Limb (tissue), 2 donors: ENCODE data around the gene SLCO3A1.

Source experiments
- DNase-seq, 2 donors: peaks; one replicate each; pipeline ENCODE4 v3.0.0-alpha.2; 2016; ENCODE audit errors: extremely low spot score in 2 of 2

SLCO3A1 gene

GRCh38 chr15:91860498-91860897 lies 7.0 kb downstream of the SLCO3A1 start:
- no peak for DNase-seq

- no peak for DNase-seq
Observed at GRCh38 chr15:91861223-91861622, 7.7 kb downstream of the SLCO3A1 start.

- no peak for DNase-seq
Observed at GRCh38 chr15:91862891-91863504, 9.5 kb downstream of the SLCO3A1 start.

GRCh38 chr15:91863621-91864255 lies 10.2 kb downstream of the SLCO3A1 start:
- no peak for DNase-seq

- no peak for DNase-seq
Observed at GRCh38 chr15:91864664-91865063, 11.2 kb downstream of the SLCO3A1 start.

- DNase-seq = no peak
Observed at GRCh38 chr15:91865486-91865885, 12.0 kb downstream of the SLCO3A1 start.

- no peak for DNase-seq
Observed at GRCh38 chr15:91865950-91866349, 12.4 kb downstream of the SLCO3A1 start.

- DNase-seq = no peak
Observed at GRCh38 chr15:91866371-91866905, 12.9 kb downstream of the SLCO3A1 start.

- DNase-seq = no peak
Observed at GRCh38 chr15:91866971-91867372, 13.5 kb downstream of the SLCO3A1 start.

GRCh38 chr15:91867581-91868026 lies 14.1 kb downstream of the SLCO3A1 start:
- no peak for DNase-seq

- no peak for DNase-seq
Observed at GRCh38 chr15:91870876-91871537, 17.5 kb downstream of the SLCO3A1 start.

- no peak for DNase-seq
Observed at GRCh38 chr15:91871837-91872236, 18.3 kb downstream of the SLCO3A1 start.

GRCh38 chr15:91872356-91873137 lies 19.0 kb downstream of the SLCO3A1 start:
- no peak for DNase-seq

- DNase-seq = no peak
Observed at GRCh38 chr15:91873138-91873536, 19.6 kb downstream of the SLCO3A1 start.

- DNase-seq = no peak
Observed at GRCh38 chr15:91874171-91874570, 20.7 kb downstream of the SLCO3A1 start.

- DNase-seq = no peak
Observed at GRCh38 chr15:91874992-91875660, 21.6 kb downstream of the SLCO3A1 start.

GRCh38 chr15:91876187-91876586 lies 22.7 kb downstream of the SLCO3A1 start:
- no peak for DNase-seq

- DNase-seq = no peak
Observed at GRCh38 chr15:91878319-91878870, 24.9 kb downstream of the SLCO3A1 start.

GRCh38 chr15:91879158-91879557 lies 25.6 kb downstream of the SLCO3A1 start:
- DNase-seq = no peak

- no peak for DNase-seq
Observed at GRCh38 chr15:91880373-91880772, 26.9 kb downstream of the SLCO3A1 start.
